HL-60 (cell line): ENCODE results near the gene SMPD4.

Experiments
- CTCF ChIP-seq: IDR thresholded peaks from one replicate; pipeline ENCODE4 v1.5.1; 2011; ENCODE audit warnings: low read length, control low read depth, inconsistent platforms; ENCODE audit not compliant: insufficient read depth
- GABPA ChIP-seq: IDR thresholded peaks from 2 replicates; pipeline ENCODE4 v1.6.1; 2012; ENCODE audit warnings: low read depth
- POLR2AphosphoS5 ChIP-seq: IDR thresholded peaks from 2 replicates; pipeline ENCODE4 v1.6.1; 2012; ENCODE audit warnings: low read depth
- REST ChIP-seq: IDR thresholded peaks from 2 replicates; pipeline ENCODE4 v1.6.1; 2012; ENCODE audit warnings: low read depth; ENCODE audit not compliant: insufficient replicate concordance
- SPI1 ChIP-seq: IDR thresholded peaks from 2 replicates; pipeline ENCODE4 v1.6.1; 2012; ENCODE audit warnings: low read depth, mild to moderate bottlenecking, borderline replicate concordance

- TF ChIP-seq REST = no peak
- no peak for TF ChIP-seq POLR2AphosphoS5
- TF ChIP-seq CTCF = no peak
- no peak for TF ChIP-seq SPI1
- no peak for TF ChIP-seq GABPA
Observed at GRCh38 chr2:130183512-130184373, 2.3 kb upstream of the SMPD4 start.
